ENCODE data around the gene PPIH.

GRCh38 chr1:42639116-42639515, 19.1 kb upstream of the PPIH start:
- no peak for TF ChIP-seq CTCF (IDR thresholded peaks at IDR 0.05; ENCODE audit: insufficient read depth, low read depth, low read length)
- TF ChIP-seq EZH2 (IDR thresholded peaks at IDR 0.05; ENCODE audit: insufficient read depth, low read length): no peak
